Ishikawa (cell line): Measurements from ENCODE around the gene BASP1.

Experiments
- CEBPB ChIP-seq: IDR thresholded peaks from 2 replicates; pipeline ENCODE4 v1.6.1; 2012
- CREB1 ChIP-seq: IDR thresholded peaks from 2 replicates; pipeline ENCODE4 v1.6.1; 2012; ENCODE audit warnings: low read depth
- EGR1 ChIP-seq: IDR thresholded peaks from 2 replicates; pipeline ENCODE4 v1.6.1; 2012
- EP300 ChIP-seq: IDR thresholded peaks from 2 replicates; pipeline ENCODE4 v1.6.1; 2012; ENCODE audit warnings: borderline replicate concordance
- FOXM1 ChIP-seq: IDR thresholded peaks from 2 replicates; pipeline ENCODE4 v1.6.1; 2012; ENCODE audit warnings: low read depth, borderline replicate concordance
- NFIC ChIP-seq: IDR thresholded peaks from 2 replicates; pipeline ENCODE4 v1.6.1; 2012
- RAD21 ChIP-seq: IDR thresholded peaks from 2 replicates; pipeline ENCODE4 v1.6.1; 2012; ENCODE audit warnings: low read depth
- TAF1 ChIP-seq: IDR thresholded peaks from 2 replicates; pipeline ENCODE4 v1.6.1; 2012; ENCODE audit warnings: low read depth, mild to moderate bottlenecking
- TCF12 ChIP-seq: IDR thresholded peaks from 2 replicates; pipeline ENCODE4 v1.6.1; 2012; ENCODE audit warnings: low read depth
- TEAD4 ChIP-seq: IDR thresholded peaks from 2 replicates; pipeline ENCODE4 v1.6.1; 2012
- USF1 ChIP-seq: IDR thresholded peaks from 2 replicates; pipeline ENCODE4 v1.6.1; 2012
- YY1 ChIP-seq: IDR thresholded peaks from 2 replicates; pipeline ENCODE4 v1.6.1; 2012; ENCODE audit warnings: low read depth
- ZBTB7A ChIP-seq: IDR thresholded peaks from 2 replicates; pipeline ENCODE4 v1.6.1; 2012; ENCODE audit warnings: low read depth
- TF ChIP-seq, protein P1 (sequence below): IDR thresholded peaks from 2 replicates; pipeline ENCODE4 v1.6.1; 2012; ENCODE audit warnings: low read depth, mild to moderate bottlenecking
- TF ChIP-seq, protein P2 (sequence below): IDR thresholded peaks from 2 replicates; pipeline ENCODE4 v1.6.1; 2012

BASP1 gene

GRCh38 chr5:17314907-17315471 is 97.6 kb downstream of the BASP1 start:
- no peak for TF ChIP-seq TCF12
- no peak for TF ChIP-seq NFIC
- no peak for TF ChIP-seq CEBPB
- no peak for TF ChIP-seq EP300
- no peak for TF ChIP-seq USF1
- TF ChIP-seq, protein P1, sequence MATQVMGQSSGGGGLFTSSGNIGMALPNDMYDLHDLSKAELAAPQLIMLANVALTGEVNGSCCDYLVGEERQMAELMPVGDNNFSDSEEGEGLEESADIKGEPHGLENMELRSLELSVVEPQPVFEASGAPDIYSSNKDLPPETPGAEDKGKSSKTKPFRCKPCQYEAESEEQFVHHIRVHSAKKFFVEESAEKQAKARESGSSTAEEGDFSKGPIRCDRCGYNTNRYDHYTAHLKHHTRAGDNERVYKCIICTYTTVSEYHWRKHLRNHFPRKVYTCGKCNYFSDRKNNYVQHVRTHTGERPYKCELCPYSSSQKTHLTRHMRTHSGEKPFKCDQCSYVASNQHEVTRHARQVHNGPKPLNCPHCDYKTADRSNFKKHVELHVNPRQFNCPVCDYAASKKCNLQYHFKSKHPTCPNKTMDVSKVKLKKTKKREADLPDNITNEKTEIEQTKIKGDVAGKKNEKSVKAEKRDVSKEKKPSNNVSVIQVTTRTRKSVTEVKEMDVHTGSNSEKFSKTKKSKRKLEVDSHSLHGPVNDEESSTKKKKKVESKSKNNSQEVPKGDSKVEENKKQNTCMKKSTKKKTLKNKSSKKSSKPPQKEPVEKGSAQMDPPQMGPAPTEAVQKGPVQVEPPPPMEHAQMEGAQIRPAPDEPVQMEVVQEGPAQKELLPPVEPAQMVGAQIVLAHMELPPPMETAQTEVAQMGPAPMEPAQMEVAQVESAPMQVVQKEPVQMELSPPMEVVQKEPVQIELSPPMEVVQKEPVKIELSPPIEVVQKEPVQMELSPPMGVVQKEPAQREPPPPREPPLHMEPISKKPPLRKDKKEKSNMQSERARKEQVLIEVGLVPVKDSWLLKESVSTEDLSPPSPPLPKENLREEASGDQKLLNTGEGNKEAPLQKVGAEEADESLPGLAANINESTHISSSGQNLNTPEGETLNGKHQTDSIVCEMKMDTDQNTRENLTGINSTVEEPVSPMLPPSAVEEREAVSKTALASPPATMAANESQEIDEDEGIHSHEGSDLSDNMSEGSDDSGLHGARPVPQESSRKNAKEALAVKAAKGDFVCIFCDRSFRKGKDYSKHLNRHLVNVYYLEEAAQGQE: no peak
- TF ChIP-seq CREB1: no peak
- TF ChIP-seq ZBTB7A: no peak
- TF ChIP-seq RAD21: no peak
- TF ChIP-seq EGR1: no peak

DNA sequence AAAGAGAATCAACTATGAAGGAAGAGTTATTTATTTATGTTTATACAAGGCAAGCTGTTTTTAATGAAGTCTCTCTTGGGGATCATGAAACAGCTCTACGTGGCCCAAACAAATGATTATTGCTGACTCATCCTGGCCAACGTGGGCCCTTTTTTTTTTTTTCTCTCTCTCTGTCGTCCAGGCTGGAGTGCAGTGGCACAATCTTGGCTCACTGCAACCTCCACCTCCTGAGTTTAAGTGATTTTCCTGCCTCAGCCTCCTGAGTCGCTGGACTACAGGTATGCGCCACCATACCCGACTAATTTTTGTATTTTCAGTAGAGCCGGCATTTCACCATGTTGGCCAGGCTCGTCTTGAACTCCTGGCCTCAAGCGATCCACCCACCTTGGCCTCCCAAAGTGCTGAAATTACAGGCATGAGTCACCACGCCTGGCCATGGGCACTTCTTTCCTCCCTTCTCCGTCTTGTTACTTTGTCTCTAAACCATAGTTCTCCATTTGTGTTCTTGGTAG is 98.3 kb downstream of the BASP1 start:
- TF ChIP-seq EP300: no peak
- no peak for TF ChIP-seq RAD21
- no peak for TF ChIP-seq TCF12
- TF ChIP-seq, protein P1: no peak
- no peak for TF ChIP-seq ZBTB7A
- TF ChIP-seq, protein P2, sequence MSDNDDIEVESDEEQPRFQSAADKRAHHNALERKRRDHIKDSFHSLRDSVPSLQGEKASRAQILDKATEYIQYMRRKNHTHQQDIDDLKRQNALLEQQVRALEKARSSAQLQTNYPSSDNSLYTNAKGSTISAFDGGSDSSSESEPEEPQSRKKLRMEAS: no peak
- no peak for TF ChIP-seq CEBPB
- TF ChIP-seq USF1: no peak
- no peak for TF ChIP-seq TAF1
- no peak for TF ChIP-seq TEAD4
- TF ChIP-seq FOXM1: no peak
- no peak for TF ChIP-seq NFIC
- TF ChIP-seq CREB1: no peak
- no peak for TF ChIP-seq EGR1
- no peak for TF ChIP-seq YY1

- TF ChIP-seq TEAD4 (no peak), EGR1 (no peak), FOXM1 (no peak)
Measured at GRCh38 chr5:17316970-17317459, 99.6 kb downstream of the BASP1 start.

DNA sequence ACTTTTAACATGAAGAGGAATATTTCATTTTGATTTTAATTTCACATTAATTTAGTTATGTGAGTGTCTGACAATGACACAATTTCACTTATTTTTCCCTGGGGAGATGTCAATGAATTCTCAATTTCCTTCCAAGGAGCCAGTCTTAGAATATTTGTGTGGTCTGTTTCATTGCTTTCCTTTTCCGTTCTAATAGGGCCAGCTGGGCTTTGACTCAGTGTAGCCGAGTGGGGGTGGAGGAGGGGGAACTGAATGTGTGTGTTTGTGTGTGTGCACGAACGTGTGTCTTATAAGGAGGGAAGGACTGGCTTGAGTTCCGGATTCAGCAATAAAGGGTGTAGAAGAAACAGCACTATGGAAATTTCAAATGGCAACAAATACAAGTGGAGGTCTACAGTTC is 100.0 kb downstream of the BASP1 start:
- TF ChIP-seq NFIC (no peak), TEAD4 (no peak), FOXM1 (no peak), CEBPB (no peak), EGR1 (no peak), TAF1 (no peak), ZBTB7A (no peak), EP300 (no peak), RAD21 (no peak)
- TF ChIP-seq, protein P1: no peak
- TF ChIP-seq, protein P2: no peak
